Mesendoderm (in vitro differentiated cells): ENCODE data around the gene LSM14B.

Source experiments
- DNase-seq: peaks from one replicate; pipeline ENCODE4 v3.0.0; 2013
- H2AK5ac ChIP-seq: 2 replicates; pipeline ENCODE4 v1.6.1; 2013; ENCODE audit warnings: low read length, inconsistent platforms
- H2BK120ac ChIP-seq: 2 replicates; pipeline ENCODE4 v1.6.1; 2013; ENCODE audit warnings: low read depth, mild to moderate bottlenecking, low read length, moderate library complexity, mixed read lengths
- H2BK15ac ChIP-seq: replicated peaks from 2 replicates; pipeline ENCODE4 v1.6.1; 2013; ENCODE audit warnings: low read depth, mild to moderate bottlenecking, moderate library complexity
- H2BK5ac ChIP-seq: 2 replicates; pipeline ENCODE4 v1.6.1; 2013; ENCODE audit warnings: low read length, inconsistent platforms
- H3K18ac ChIP-seq: 2 replicates; pipeline ENCODE4 v1.6.1; 2013; ENCODE audit warnings: mild to moderate bottlenecking, low read length, mixed read lengths
- H3K23ac ChIP-seq: one replicate; pipeline ENCODE4 v1.6.1; 2013; ENCODE audit warnings: low read length
- H3K27ac ChIP-seq: 2 replicates; pipeline ENCODE4 v1.5.1; 2013; ENCODE audit warnings: low read depth, mild to moderate bottlenecking, inconsistent platforms, low read length, moderate library complexity
- H3K27me3 ChIP-seq: 2 replicates; pipeline ENCODE4 v1.6.1; 2013; ENCODE audit warnings: low read length, control low read depth, mild to moderate bottlenecking, inconsistent platforms; ENCODE audit not compliant: insufficient read depth, poor library complexity
- H3K36me3 ChIP-seq: 2 replicates; pipeline ENCODE4 v1.6.1; 2013; ENCODE audit warnings: low read length, inconsistent platforms; ENCODE audit not compliant: control insufficient read depth, insufficient read depth
- H3K4ac ChIP-seq: one replicate; pipeline ENCODE4 v1.6.1; 2013; ENCODE audit warnings: low read depth, mild to moderate bottlenecking, low read length, moderate library complexity
- H3K4me1 ChIP-seq: 2 replicates; pipeline ENCODE4 v1.6.1; 2013; ENCODE audit warnings: low read depth, low read length, inconsistent platforms; ENCODE audit not compliant: control insufficient read depth
- H3K4me2 ChIP-seq: 2 replicates; pipeline ENCODE4 v1.6.1; 2013; ENCODE audit warnings: low read length
- H3K4me3 ChIP-seq: 2 replicates; pipeline ENCODE4 v1.5.1; 2013; ENCODE audit warnings: mild to moderate bottlenecking, low read length
- H3K56ac ChIP-seq: one replicate; pipeline ENCODE4 v1.6.1; 2013; ENCODE audit warnings: low read length
- H3K79me1 ChIP-seq: 2 replicates; pipeline ENCODE4 v1.6.1; 2013; ENCODE audit warnings: low read length, inconsistent platforms
- H3K79me2 ChIP-seq: 2 replicates; pipeline ENCODE4 v1.6.1; 2013; ENCODE audit warnings: mild to moderate bottlenecking, low read length; ENCODE audit not compliant: control insufficient read depth, insufficient read depth
- H3K9ac ChIP-seq: 2 replicates; pipeline ENCODE4 v1.6.1; 2013; ENCODE audit warnings: low read length, inconsistent platforms
- H4K5ac ChIP-seq: one replicate; pipeline ENCODE4 v1.6.1; 2013; ENCODE audit warnings: low read length
- H4K8ac ChIP-seq: one replicate; pipeline ENCODE4 v1.6.1; 2013; ENCODE audit warnings: low read depth, mild to moderate bottlenecking, control low read depth, low read length, moderate library complexity
- WGBS: extraction: QIAGEN DNeasy Blood & Tissue Kit; methylation state at CpG from one replicate; pipeline ENCODE4 v1.1.7; 2013; ENCODE audit warnings: low lambda C conversion rate, missing lambda C conversion rate; ENCODE audit not compliant: insufficient coverage; ENCODE audit errors: extremely low coverage; 5-methylcytosine and 5-hydroxymethylcytosine counted together

The LSM14B gene

DNA sequence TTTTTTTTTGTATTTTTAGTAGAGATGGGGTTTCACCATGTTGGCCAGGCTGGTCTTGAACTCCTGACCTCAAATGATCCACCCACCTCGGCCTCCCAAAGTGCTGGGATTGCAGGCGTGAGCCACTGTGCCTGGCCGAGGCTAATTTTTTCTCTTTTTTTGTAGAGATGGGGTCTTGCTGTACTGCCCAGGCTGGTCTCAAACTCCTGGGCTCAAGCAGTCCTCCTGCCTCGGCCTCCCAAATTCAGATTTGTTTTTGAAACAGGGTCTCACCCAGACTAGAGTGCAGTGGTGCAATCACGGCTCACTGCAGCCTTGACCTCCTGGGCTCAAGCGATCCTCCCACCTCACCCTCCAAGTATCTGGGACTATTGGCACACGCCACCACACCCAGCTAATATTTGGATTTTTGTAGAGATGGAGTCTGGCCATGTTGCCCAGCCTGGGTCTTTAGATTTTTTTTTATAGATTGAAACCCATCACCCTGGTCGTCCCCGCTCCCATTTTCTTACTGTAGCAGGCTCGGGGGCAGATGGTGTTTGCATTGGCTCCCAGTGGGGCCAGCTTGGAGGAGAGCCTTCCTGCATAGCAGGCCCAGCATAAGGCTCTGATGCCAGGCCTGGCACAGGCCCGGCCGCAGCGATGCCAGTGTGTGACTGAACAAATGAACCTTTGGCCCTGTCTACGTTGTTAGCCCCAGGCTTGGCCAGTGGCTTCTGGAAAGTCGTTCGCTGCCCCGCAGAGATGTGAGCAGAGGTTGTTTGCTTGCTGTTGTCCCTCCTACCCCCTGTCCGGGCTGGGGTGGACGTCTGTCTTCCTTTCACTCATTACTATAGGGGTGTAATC, 56.3 kb downstream of the LSM14B start:
- H3K36me3 ChIP-seq = peaks cover 2% of the 10 kb centered on the region
- H3K79me2 ChIP-seq = peaks cover 2% of the 10 kb centered on the region
- H3K4ac ChIP-seq = no peak overlapping the region
- no peak overlapping the region for H3K4me2 ChIP-seq
- H3K18ac ChIP-seq = no peak overlapping the region
- H2AK5ac ChIP-seq = no peak overlapping the region
- H3K27me3 ChIP-seq = no peaks in the 10 kb centered on the region
- no peak overlapping the region for H4K8ac ChIP-seq
- no peaks in the 10 kb centered on the region for H3K4me1 ChIP-seq
- no peak overlapping the region for H2BK120ac ChIP-seq
- no peak overlapping the region for H4K5ac ChIP-seq
- DNase-seq = no peak
- no peak overlapping the region for H3K56ac ChIP-seq
- no peak overlapping the region for H3K4me3 ChIP-seq
- no peak overlapping the region for H3K9ac ChIP-seq
- no peak overlapping the region for H2BK15ac ChIP-seq
- no peak overlapping the region for H3K27ac ChIP-seq
- no peak overlapping the region for H3K23ac ChIP-seq
- H2BK5ac ChIP-seq = no peak overlapping the region
- WGBS = no CpG with 5 or more reads among the region's 19 CpGs
- peaks cover 1% of the 10 kb centered on the region for H3K79me1 ChIP-seq

DNA sequence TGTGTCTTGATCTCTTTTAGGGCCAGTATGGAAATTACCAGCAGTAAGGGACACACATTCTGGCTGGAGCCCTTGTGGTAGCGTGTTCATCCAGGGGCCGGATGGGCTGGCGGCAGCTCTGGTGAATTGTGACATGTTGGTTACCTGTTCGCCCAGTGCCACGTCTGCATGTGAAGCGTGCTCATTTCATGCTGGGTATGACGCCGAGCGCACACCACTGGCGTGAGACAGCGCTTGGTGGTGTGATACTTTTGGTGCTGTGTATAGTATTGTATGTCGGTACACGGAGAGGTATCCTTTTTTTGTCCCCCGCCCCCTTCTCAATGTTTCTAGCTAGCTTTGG, 56.9 kb downstream of the LSM14B start:
- WGBS = no CpG with 5 or more reads among the region's 14 CpGs
- Histone ChIP-seq H3K9ac (no peak overlapping the region), H2BK15ac (no peak overlapping the region), H4K8ac (no peak overlapping the region), H3K79me1 (peaks cover 4% of the 10 kb centered on the region), H3K4me1 (no peaks in the 10 kb centered on the region), H3K56ac (no peak overlapping the region), H3K27ac (no peak overlapping the region), H3K4me3 (no peak overlapping the region), H3K27me3 (no peaks in the 10 kb centered on the region), H3K23ac (no peak overlapping the region), H3K4me2 (no peak overlapping the region), H2BK120ac (no peak overlapping the region), H3K18ac (no peak overlapping the region), H2BK5ac (no peak overlapping the region), H3K36me3 (peaks cover 2% of the 10 kb centered on the region), H3K4ac (no peak overlapping the region), H3K79me2 (peaks cover 5% of the 10 kb centered on the region), H2AK5ac (no peak overlapping the region), H4K5ac (no peak overlapping the region)
- DNase-seq = no peak

GRCh38 chr20:62181808-62182207, 59.5 kb downstream of the LSM14B start:
- H3K18ac ChIP-seq = no peak overlapping the region
- no peak for DNase-seq
- no peak overlapping the region for H3K4me2 ChIP-seq
- no peaks in the 10 kb centered on the region for H3K27me3 ChIP-seq
- H3K27ac ChIP-seq = no peak overlapping the region
- no peak overlapping the region for H3K23ac ChIP-seq
- H3K4me3 ChIP-seq = no peak overlapping the region
- peaks cover 10% of the 10 kb centered on the region for H3K79me1 ChIP-seq
- H4K5ac ChIP-seq = no peak overlapping the region
- H4K8ac ChIP-seq = no peak overlapping the region
- no CpG with 5 or more reads among the region's 2 CpGs for WGBS
- H2BK5ac ChIP-seq = no peak overlapping the region
- H2AK5ac ChIP-seq = no peak overlapping the region
- H3K9ac ChIP-seq = peak overlapping the region; percentile 12
- H2BK120ac ChIP-seq = no peak overlapping the region
- no peak overlapping the region for H3K56ac ChIP-seq
- no peak overlapping the region for H2BK15ac ChIP-seq
- H3K36me3 ChIP-seq = no peaks in the 10 kb centered on the region
- H3K4me1 ChIP-seq = no peaks in the 10 kb centered on the region
- H3K79me2 ChIP-seq = peaks cover 6% of the 10 kb centered on the region
- no peak overlapping the region for H3K4ac ChIP-seq

GRCh38 chr20:62182469-62183425, 60.5 kb downstream of the LSM14B start, which contains the start of gene MTG2:
Gene MTG2 (plus strand): TSS chr20:62183028. CDS start chr20:62193421, 10,393 bp downstream.
- peak within 1 kb of the TSS; percentile 62 for H3K4me2 ChIP-seq
- H3K79me2 ChIP-seq = peaks cover 8% of the 10 kb centered on the region
- H3K4me1 ChIP-seq = no peaks in the 10 kb centered on the region
- H4K5ac ChIP-seq = no peak within 1 kb of the TSS
- H3K27ac ChIP-seq = peak within 1 kb of the TSS; percentile 96
- peak within 1 kb of the TSS; percentile 74 for H3K4ac ChIP-seq
- H3K4me3 ChIP-seq = peak within 1 kb of the TSS; percentile 74
- peak; percentile 98 for DNase-seq
- peak within 1 kb of the TSS; percentile 94 for H3K9ac ChIP-seq
- no peaks in the 10 kb centered on the region for H3K27me3 ChIP-seq
- peak within 1 kb of the TSS; percentile 53 for H3K18ac ChIP-seq
- no peak within 1 kb of the TSS for H2BK15ac ChIP-seq
- peak within 1 kb of the TSS; percentile 76 for H2BK5ac ChIP-seq
- no peak within 1 kb of the TSS for H2BK120ac ChIP-seq
- peak within 1 kb of the TSS; percentile 3 for H3K23ac ChIP-seq
- no peaks in the 10 kb centered on the region for H3K36me3 ChIP-seq
- peak within 1 kb of the TSS; percentile 92 for H4K8ac ChIP-seq
- peaks cover 12% of the 10 kb centered on the region for H3K79me1 ChIP-seq
- H2AK5ac ChIP-seq = no peak within 1 kb of the TSS
- no CpG with 5 or more reads among the region's 96 CpGs for WGBS
- H3K56ac ChIP-seq = peak within 1 kb of the TSS; percentile 97

GRCh38 chr20:62183426-62184142, 61.3 kb downstream of the LSM14B start:
- H3K79me1 ChIP-seq = peaks cover 12% of the 10 kb centered on the region
- WGBS = no CpG with 5 or more reads among the region's 25 CpGs
- H2BK5ac ChIP-seq = no peak overlapping the region
- H2BK120ac ChIP-seq = no peak overlapping the region
- no peak overlapping the region for H3K4ac ChIP-seq
- H3K4me2 ChIP-seq = peak overlapping the region; percentile 57
- H2AK5ac ChIP-seq = no peak overlapping the region
- no peak overlapping the region for H4K5ac ChIP-seq
- peak overlapping the region; percentile 74 for H3K4me3 ChIP-seq
- DNase-seq = no peak
- no peaks in the 10 kb centered on the region for H3K4me1 ChIP-seq
- no peaks in the 10 kb centered on the region for H3K36me3 ChIP-seq
- no peak overlapping the region for H4K8ac ChIP-seq
- H3K27me3 ChIP-seq = no peaks in the 10 kb centered on the region
- peak overlapping the region; percentile 85 for H3K9ac ChIP-seq
- H3K27ac ChIP-seq = no peak overlapping the region
- H3K79me2 ChIP-seq = peaks cover 8% of the 10 kb centered on the region
- peak overlapping the region; percentile 91 for H3K56ac ChIP-seq
- no peak overlapping the region for H3K23ac ChIP-seq
- H3K18ac ChIP-seq = peak overlapping the region; percentile 53
- no peak overlapping the region for H2BK15ac ChIP-seq
